PC-3 (cell line): ENCODE results near the gene OLFM2. TPM values are rescaled to one million over a fixed set of nuclear protein-coding genes. Genes with fewer than 3 reads are reported as not detected.

Experiments
- ATAC-seq: fragments of 200-7000 bp; cut with Tn5 transposase; 2 replicates; pipeline ENCODE4 v1.9.1; 2020; ENCODE audit warnings: mild to moderate bottlenecking, moderate library complexity
- BruUV-seq: library from RNA; stranded (reverse); fragments of 400-500 nt; replicated peaks from 2 replicates; lab custom pipeline; 2021; lab: Mats Ljungman, UMichigan
- CTCF ChIA-PET: fragments of 300-600 bp; sonication (Branson Sonifier 250); formaldehyde crosslinking; loops from one replicate; lab custom pipeline; 2022; ENCODE audit warnings: antibody characterized with exemption; lab: Charles Lee
- POLR2A ChIA-PET: fragments of 300-600 bp; sonication (Branson Sonifier 250); formaldehyde crosslinking; loops from one replicate; lab custom pipeline; 2022; ENCODE audit warnings: antibody characterized with exemption; ENCODE audit not compliant: unreplicated experiment; lab: Charles Lee
- DNase-seq: peaks from one replicate; pipeline ENCODE4 v3.0.0-alpha.2; 2015
- H2AFZ ChIP-seq: fragments of 300-600 bp; sonication (generic); 2 replicates; pipeline ENCODE4 v1.6.0; 2016; ENCODE audit warnings: antibody characterized with exemption, low read length
- H3F3A ChIP-seq: fragments of 300-600 bp; sonication (generic); one replicate; pipeline ENCODE4 v1.6.0; 2017; ENCODE audit warnings: antibody characterized with exemption, low read length, control low read depth, mild to moderate bottlenecking; ENCODE audit not compliant: unreplicated experiment
- H3K27ac ChIP-seq: fragments of 300-600 bp; sonication (generic); 2 replicates; pipeline ENCODE4 v1.5.1; 2016; ENCODE audit warnings: mild to moderate bottlenecking, low read length
- H3K27me3 ChIP-seq: fragments of 300-600 bp; sonication (generic); 2 replicates; pipeline ENCODE4 v1.6.1; 2016; ENCODE audit warnings: low read length, mixed read lengths
- H3K36me3 ChIP-seq: fragments of 300-600 bp; sonication (generic); 2 replicates; pipeline ENCODE4 v1.6.1; 2016; ENCODE audit warnings: low read depth, mixed run types, low read length, mixed read lengths
- H3K4me1 ChIP-seq: fragments of 300-600 bp; sonication (generic); 2 replicates; pipeline ENCODE4 v1.5.1; 2016; ENCODE audit warnings: low read length; ENCODE audit not compliant: insufficient read depth
- H3K4me2 ChIP-seq: fragments of 300-600 bp; sonication (generic); 2 replicates; pipeline ENCODE4 v1.6.0; 2016; ENCODE audit warnings: low read length
- H3K4me3 ChIP-seq: fragments of 300-600 bp; sonication (generic); 2 replicates; pipeline ENCODE4 v1.5.1; 2016; ENCODE audit warnings: mild to moderate bottlenecking, low read length, mixed read lengths
- H3K79me2 ChIP-seq: fragments of 300-600 bp; sonication (generic); 2 replicates; pipeline ENCODE4 v1.6.1; 2017; ENCODE audit warnings: low read length, mixed read lengths
- H3K9ac ChIP-seq: fragments of 300-600 bp; sonication (generic); 2 replicates; pipeline ENCODE4 v1.6.0; 2016; ENCODE audit warnings: mild to moderate bottlenecking, low read length
- H3K9me2 ChIP-seq: fragments of 300-600 bp; sonication (generic); replicated peaks from 2 replicates; pipeline ENCODE4 v1.6.1; 2016; ENCODE audit warnings: mixed run types, low read length, mixed read lengths
- H3K9me3 ChIP-seq: fragments of 300-600 bp; sonication (generic); 2 replicates; pipeline ENCODE4 v1.6.1; 2016; ENCODE audit warnings: low read length, mixed read lengths
- H4K20me1 ChIP-seq: fragments of 300-600 bp; sonication (generic); 2 replicates; pipeline ENCODE4 v1.6.1; 2016; ENCODE audit warnings: low read length, mixed read lengths
- CTCF ChIP-seq: fragments of 300-600 bp; sonication (generic); conservative IDR thresholded peaks from 2 replicates; pipeline ENCODE4 v1.5.1; 2017; ENCODE audit warnings: antibody characterized with exemption, low read depth, mild to moderate bottlenecking, low read length
- EZH2 ChIP-seq: fragments of 300-600 bp; sonication (generic); IDR thresholded peaks from one replicate; pipeline ENCODE4 v1.6.1; 2017; ENCODE audit warnings: antibody characterized with exemption, mild to moderate bottlenecking, low read length; ENCODE audit not compliant: unreplicated experiment
- EZH2phosphoT487 ChIP-seq: fragments of 300-600 bp; sonication (generic); IDR thresholded peaks from 2 replicates; pipeline ENCODE4 v1.6.1; 2018; ENCODE audit warnings: mild to moderate bottlenecking, antibody characterized with exemption, low read length, borderline replicate concordance
- intact Hi-C: fragments of 100-400 bp; cut with micrococcal nuclease; formaldehyde crosslinking; loops from 2 replicates; pipeline ENCODE4 v1.9.0; 2023
- total RNA-seq: library from RNA; depleted of rRNA; stranded (reverse); fragments of >200 nt; gene quantifications from 2 replicates; pipeline ENCODE4 v1.2.3, GENCODE V29; 2014

OLFM2 gene
- total RNA-seq, 1 experiment from 2014 or later, result 1.6 TPM

DNA sequence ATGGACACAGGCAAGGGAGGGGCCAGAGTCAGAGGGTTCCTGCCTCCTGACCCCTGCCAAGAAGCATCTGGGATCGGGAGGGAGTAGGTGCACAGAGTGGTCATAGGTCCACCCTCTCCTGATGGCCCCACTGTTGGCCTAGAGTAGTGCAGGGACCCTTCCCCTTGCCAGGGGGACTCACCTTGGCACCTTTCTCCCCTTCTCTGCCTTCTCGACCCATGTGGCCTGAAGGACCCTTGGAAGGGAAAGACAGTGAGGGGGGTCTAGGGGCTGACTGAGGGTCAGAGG is 33.3 kb upstream of the OLFM2 start:
- no peak for TF ChIP-seq EZH2
- no peak for TF ChIP-seq EZH2phosphoT487
- TF ChIP-seq CTCF, result no peak
- DNase-seq (no peak), ATAC-seq (no peak)
- no peaks in the 10 kb centered on the region for H3K36me3 ChIP-seq
- H3K27me3 ChIP-seq, result peaks cover 33% of the 10 kb centered on the region
- H3K79me2 ChIP-seq, result no peaks in the 10 kb centered on the region
- no peak overlapping the region for H3K4me3 ChIP-seq
- H3K9ac ChIP-seq, result no peak overlapping the region
- H3K4me1 ChIP-seq, result no peaks in the 10 kb centered on the region
- H3K9me3 ChIP-seq, result no peaks in the 10 kb centered on the region
- ChIA-PET CTCF (no interaction called here), POLR2A (no interaction called here)
- no peak overlapping the region for H2AFZ ChIP-seq
- no peak overlapping the region for H3K4me2 ChIP-seq
- no peaks in the 10 kb centered on the region for H4K20me1 ChIP-seq
- H3K27ac ChIP-seq, result no peak overlapping the region
- intact Hi-C loops, result no loop called here
- no peaks in the 10 kb centered on the region for H3F3A ChIP-seq
- no peaks in the 10 kb centered on the region for H3K9me2 ChIP-seq
- no TSS peak for BruUV-seq

DNA sequence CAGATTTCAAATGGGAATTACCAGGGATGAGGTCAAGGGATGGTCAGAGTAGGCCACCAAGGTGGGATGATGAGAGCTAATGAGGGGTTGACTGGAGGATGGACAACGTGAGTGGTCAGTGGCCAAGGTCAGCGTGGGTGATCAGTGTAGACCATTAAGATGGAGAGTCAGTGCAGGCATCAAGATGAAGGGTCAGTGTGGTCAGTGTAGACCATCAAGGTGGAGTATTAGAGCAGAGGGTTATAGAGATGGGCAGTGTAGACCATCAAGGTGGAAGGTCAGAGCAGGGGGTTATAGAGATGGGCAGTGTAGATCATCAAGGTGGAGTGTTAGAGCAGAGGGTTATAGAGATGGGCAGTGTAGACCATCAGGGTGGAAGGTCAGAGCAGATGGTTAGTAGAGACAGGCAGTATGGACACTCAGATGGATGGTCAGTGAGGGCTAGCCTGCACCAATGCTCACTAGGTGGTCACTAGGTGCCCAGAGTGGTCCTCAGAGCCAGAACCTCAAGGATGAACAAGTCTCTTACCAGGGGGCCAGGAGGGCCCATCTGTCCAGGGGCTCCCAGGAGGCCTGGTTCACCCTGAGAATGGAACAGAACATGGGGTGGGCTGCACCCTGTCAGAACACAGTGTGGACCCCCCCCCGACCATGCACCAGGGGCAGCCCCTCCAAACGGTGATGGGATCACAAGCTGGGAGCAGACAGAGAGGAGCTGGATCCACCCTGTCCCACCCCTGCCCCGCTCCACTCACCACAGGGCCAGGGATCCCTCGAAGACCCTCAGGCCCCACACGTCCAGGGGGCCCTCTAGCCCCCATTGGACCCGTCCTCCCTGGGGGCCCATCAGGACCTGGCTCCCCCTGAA is 32.7 kb upstream of the OLFM2 start:
- Histone ChIP-seq H3F3A (no peaks in the 10 kb centered on the region), H3K36me3 (no peaks in the 10 kb centered on the region), H3K4me3 (no peak overlapping the region), H3K79me2 (no peaks in the 10 kb centered on the region), H4K20me1 (no peaks in the 10 kb centered on the region), H3K9ac (no peak overlapping the region), H3K27ac (no peak overlapping the region), H3K4me1 (no peaks in the 10 kb centered on the region), H3K4me2 (no peak overlapping the region), H2AFZ (no peak overlapping the region), H3K9me2 (no peaks in the 10 kb centered on the region), H3K27me3 (peaks cover 33% of the 10 kb centered on the region), H3K9me3 (no peaks in the 10 kb centered on the region)
- ChIA-PET POLR2A (no interaction called here), CTCF (interaction anchor here (0.6 kb wide), 1 partner anchor 31 kb away, joined by 8 read pairs; no protein-coding TSS in a partner anchor)
- no TSS peak for BruUV-seq
- intact Hi-C loops, result no loop called here
- ATAC-seq (no peak), DNase-seq (no peak)
- TF ChIP-seq CTCF, result no peak
- no peak for TF ChIP-seq EZH2
- TF ChIP-seq EZH2phosphoT487, result no peak

GRCh38 chr19:9967326-9967725 is 31.0 kb upstream of the OLFM2 start:
- ChIA-PET POLR2A (no interaction called here), CTCF (no interaction called here)
- no peaks in the 10 kb centered on the region for H3K9me3 ChIP-seq
- no peak overlapping the region for H3K9ac ChIP-seq
- H2AFZ ChIP-seq, result no peak overlapping the region
- no peak for DNase-seq
- TF ChIP-seq CTCF, result no peak
- no peak for TF ChIP-seq EZH2
- no peak for TF ChIP-seq EZH2phosphoT487
- H3K36me3 ChIP-seq, result no peaks in the 10 kb centered on the region
- H3K79me2 ChIP-seq, result no peaks in the 10 kb centered on the region
- H3K4me3 ChIP-seq, result no peak overlapping the region
- H3K9me2 ChIP-seq, result no peaks in the 10 kb centered on the region
- intact Hi-C loops, result no loop called here
- ATAC-seq, result no peak
- no peaks in the 10 kb centered on the region for H3K4me1 ChIP-seq
- no TSS peak for BruUV-seq
- H3K4me2 ChIP-seq, result no peak overlapping the region
- H3K27me3 ChIP-seq, result peaks cover 33% of the 10 kb centered on the region
- no peak overlapping the region for H3K27ac ChIP-seq
- no peaks in the 10 kb centered on the region for H3F3A ChIP-seq
- H4K20me1 ChIP-seq, result no peaks in the 10 kb centered on the region
